ENCODE results near the gene TMEM253. TPM values are rescaled to one million over a fixed set of nuclear protein-coding genes. Genes with fewer than 3 reads are reported as not detected.

TMEM253 gene
- total and polyA plus RNA-seq, 2 donors (not counting 1 experiment from before 2014, with no cell fraction given) = 0.11 TPM; not detected in 1

DNA sequence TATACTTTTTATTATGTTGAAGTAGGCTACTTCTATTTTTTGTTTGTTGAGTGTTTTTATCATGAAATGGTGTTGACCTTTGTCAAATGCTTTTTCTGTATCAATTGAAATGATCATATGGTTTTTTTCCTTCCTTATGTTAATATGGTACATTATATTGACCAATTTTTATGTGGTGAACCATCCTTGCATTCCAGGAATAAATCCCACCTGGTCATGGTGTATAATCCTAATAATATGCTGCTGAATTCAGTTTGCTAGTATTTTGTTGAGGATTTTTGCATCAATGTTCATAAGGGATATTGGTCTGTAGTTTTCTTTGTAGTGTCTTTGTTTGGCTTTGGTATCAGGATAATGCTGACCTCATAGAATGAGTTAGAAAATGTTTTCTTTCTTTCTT is 44.6 kb downstream of the TMEM253 start:
- peaks cover 2% of the 10 kb centered on the region for H3K27me3 ChIP-seq (ENCODE audit: control insufficient read depth, insufficient read depth, low read length)
- no peak for DNase-seq (ENCODE audit: low read depth in 2 of 2)

DNA sequence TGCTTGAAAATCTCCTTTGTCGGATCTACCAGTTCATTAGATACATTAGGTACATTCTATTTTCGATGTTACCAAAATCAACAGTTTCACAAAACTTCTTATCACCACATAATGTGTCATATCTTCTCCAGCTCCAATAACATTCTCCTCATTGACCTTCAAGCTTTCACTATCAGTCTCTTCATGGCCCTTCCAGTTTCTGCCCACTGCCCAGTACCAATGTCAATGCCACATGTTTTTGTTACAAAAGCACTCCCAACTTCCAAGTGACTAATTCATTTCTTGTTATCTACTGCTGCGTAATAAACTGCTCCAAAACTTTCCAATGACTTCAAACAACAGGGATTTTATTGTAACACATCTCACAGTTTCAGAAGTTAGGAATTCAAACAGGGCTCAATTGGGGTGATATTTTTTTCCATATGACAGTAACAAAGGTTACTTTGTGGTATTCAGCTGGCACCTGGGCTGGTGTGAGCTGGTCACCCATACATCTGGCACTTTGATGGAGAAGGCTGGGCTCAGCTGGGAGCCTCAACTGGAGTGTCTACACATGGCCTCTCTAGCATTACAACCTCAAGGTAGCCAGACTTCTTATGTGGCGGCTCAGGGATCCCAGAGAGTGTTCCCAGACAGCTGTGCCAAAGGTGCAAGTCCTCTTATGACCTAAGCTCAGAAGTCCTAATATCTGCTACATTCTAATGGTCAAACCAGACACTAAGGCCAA is 48.9 kb downstream of the TMEM253 start:
- Histone ChIP-seq H3K27ac (ENCODE audit: insufficient read depth, low read length) (no peak overlapping the region), H3K9ac (ENCODE audit: insufficient read depth, low read length) (no peak overlapping the region), H3K36me3 (ENCODE audit: control insufficient read depth, insufficient read depth, low read length) (no peaks in the 10 kb centered on the region), H3K79me2 (ENCODE audit: control insufficient read depth, insufficient read depth, low read length) (no peaks in the 10 kb centered on the region), H2AFZ (ENCODE audit: low read length) (no peak overlapping the region), H3K27me3 (ENCODE audit: control insufficient read depth, insufficient read depth, low read length) (peaks cover 2% of the 10 kb centered on the region), H3K4me2 (ENCODE audit: extremely low read depth, insufficient read depth, low read length) (no peak overlapping the region), H4K20me1 (ENCODE audit: control insufficient read depth, extremely low read depth, insufficient read depth, low read length) (no peaks in the 10 kb centered on the region), H3K9me3 (ENCODE audit: control insufficient read depth, insufficient read depth, low read depth, low read length) (no peaks in the 10 kb centered on the region), H3K4me3 (replicated peaks in 1 of 4; ENCODE audit: control extremely low read depth in 1 of 4, insufficient read depth in 1 of 4, low read depth in 3 of 4, low read length in 4 of 4) (no peak overlapping the region), H3K4me1 (ENCODE audit: control insufficient read depth, extremely low read depth, insufficient read depth, low read length) (no peaks in the 10 kb centered on the region)
- TF ChIP-seq, protein P1, sequence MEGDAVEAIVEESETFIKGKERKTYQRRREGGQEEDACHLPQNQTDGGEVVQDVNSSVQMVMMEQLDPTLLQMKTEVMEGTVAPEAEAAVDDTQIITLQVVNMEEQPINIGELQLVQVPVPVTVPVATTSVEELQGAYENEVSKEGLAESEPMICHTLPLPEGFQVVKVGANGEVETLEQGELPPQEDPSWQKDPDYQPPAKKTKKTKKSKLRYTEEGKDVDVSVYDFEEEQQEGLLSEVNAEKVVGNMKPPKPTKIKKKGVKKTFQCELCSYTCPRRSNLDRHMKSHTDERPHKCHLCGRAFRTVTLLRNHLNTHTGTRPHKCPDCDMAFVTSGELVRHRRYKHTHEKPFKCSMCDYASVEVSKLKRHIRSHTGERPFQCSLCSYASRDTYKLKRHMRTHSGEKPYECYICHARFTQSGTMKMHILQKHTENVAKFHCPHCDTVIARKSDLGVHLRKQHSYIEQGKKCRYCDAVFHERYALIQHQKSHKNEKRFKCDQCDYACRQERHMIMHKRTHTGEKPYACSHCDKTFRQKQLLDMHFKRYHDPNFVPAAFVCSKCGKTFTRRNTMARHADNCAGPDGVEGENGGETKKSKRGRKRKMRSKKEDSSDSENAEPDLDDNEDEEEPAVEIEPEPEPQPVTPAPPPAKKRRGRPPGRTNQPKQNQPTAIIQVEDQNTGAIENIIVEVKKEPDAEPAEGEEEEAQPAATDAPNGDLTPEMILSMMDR (conservative IDR thresholded peaks at IDR 0.05 in 1 of 2, IDR thresholded peaks at IDR 0.05 in 1 of 2; ENCODE audit: low read depth in 1 of 2, low read length in 2 of 2) = no peak
- no peak for TF ChIP-seq EZH2 (IDR thresholded peaks at IDR 0.05; ENCODE audit: low read length, missing control alignments)
- DNase-seq (ENCODE audit: low read depth in 2 of 2) = no peak

More for the DNA sequence above, 44.6 kb downstream of the TMEM253 start:
- Histone ChIP-seq H3K4me3 (replicated peaks in 1 of 4; ENCODE audit: control extremely low read depth in 1 of 4, insufficient read depth in 1 of 4, low read depth in 3 of 4, low read length in 4 of 4) (no peak overlapping the region), H4K20me1 (ENCODE audit: control insufficient read depth, extremely low read depth, insufficient read depth, low read length) (no peaks in the 10 kb centered on the region), H3K79me2 (ENCODE audit: control insufficient read depth, insufficient read depth, low read length) (no peaks in the 10 kb centered on the region), H3K4me1 (ENCODE audit: control insufficient read depth, extremely low read depth, insufficient read depth, low read length) (no peaks in the 10 kb centered on the region), H3K9me3 (ENCODE audit: control insufficient read depth, insufficient read depth, low read depth, low read length) (no peaks in the 10 kb centered on the region), H2AFZ (ENCODE audit: low read length) (no peak overlapping the region), H3K36me3 (ENCODE audit: control insufficient read depth, insufficient read depth, low read length) (no peaks in the 10 kb centered on the region), H3K9ac (ENCODE audit: insufficient read depth, low read length) (no peak overlapping the region), H3K4me2 (ENCODE audit: extremely low read depth, insufficient read depth, low read length) (no peak overlapping the region), H3K27ac (ENCODE audit: insufficient read depth, low read length) (no peak overlapping the region)
- TF ChIP-seq, protein P1 (conservative IDR thresholded peaks at IDR 0.05 in 1 of 2, IDR thresholded peaks at IDR 0.05 in 1 of 2; ENCODE audit: low read depth in 1 of 2, low read length in 2 of 2) = no peak
- no peak for TF ChIP-seq EZH2 (IDR thresholded peaks at IDR 0.05; ENCODE audit: low read length, missing control alignments)

Other genes with a start within 250 kb of the TMEM253 start
- gene RNASE3, start 209.7 kb upstream of the TMEM253 start, total RNA-seq = not detected in 2 replicates
- not detected in 2 replicates for gene RNASE3, start 209.7 kb upstream of the TMEM253 start, polyA plus RNA-seq
- not detected in 2 replicates for gene RNASE2, start 145.6 kb upstream of the TMEM253 start, total RNA-seq
- not detected in 2 replicates for gene RNASE2, start 145.6 kb upstream of the TMEM253 start, polyA plus RNA-seq
- 28.4 and 31.6 TPM in 2 replicates for gene METTL17, start 111.1 kb upstream of the TMEM253 start, total RNA-seq
- gene METTL17, start 111.1 kb upstream of the TMEM253 start, polyA plus RNA-seq = 47.7 and 48.5 TPM in 2 replicates
- 0.17 and 0.26 TPM in 2 replicates for gene SLC39A2, start 101.8 kb upstream of the TMEM253 start, total RNA-seq
- not detected in 2 replicates for gene SLC39A2, start 101.8 kb upstream of the TMEM253 start, polyA plus RNA-seq
- gene NDRG2, start 76.0 kb upstream of the TMEM253 start, total RNA-seq = 0.50 and 1.8 TPM in 2 replicates
- gene NDRG2, start 76.0 kb upstream of the TMEM253 start, polyA plus RNA-seq = 0.32 and 0.34 TPM in 2 replicates
- gene TPPP2, start 70.8 kb upstream of the TMEM253 start, total RNA-seq = not detected in 2 replicates
- not detected in 2 replicates for gene TPPP2, start 70.8 kb upstream of the TMEM253 start, polyA plus RNA-seq
- not detected in 2 replicates for gene RNASE13, start 66.3 kb upstream of the TMEM253 start, total RNA-seq
- gene RNASE13, start 66.3 kb upstream of the TMEM253 start, polyA plus RNA-seq = not detected in 2 replicates
- gene RNASE7, start 58.7 kb upstream of the TMEM253 start, total RNA-seq = not detected in 2 replicates
- gene RNASE7, start 58.7 kb upstream of the TMEM253 start, polyA plus RNA-seq = not detected in 2 replicates
- gene RNASE8, start 43.2 kb upstream of the TMEM253 start, total RNA-seq = not detected in 2 replicates
- gene RNASE8, start 43.2 kb upstream of the TMEM253 start, polyA plus RNA-seq = not detected in 2 replicates
- gene ARHGEF40, start 30.8 kb upstream of the TMEM253 start, total RNA-seq = 23.6 and 24.7 TPM in 2 replicates
- gene ARHGEF40, start 30.8 kb upstream of the TMEM253 start, polyA plus RNA-seq = 18.2 and 34.6 TPM in 2 replicates
- 3.9 and 4.6 TPM in 2 replicates for gene ZNF219, start 2.4 kb upstream of the TMEM253 start, total RNA-seq
- gene ZNF219, start 2.4 kb upstream of the TMEM253 start, polyA plus RNA-seq = 2.2 and 2.4 TPM in 2 replicates
- not detected in 2 replicates for gene OR5AU1, start 55.0 kb downstream of the TMEM253 start, total RNA-seq
- gene OR5AU1, start 55.0 kb downstream of the TMEM253 start, polyA plus RNA-seq = not detected in 2 replicates
- gene HNRNPC, start 168.4 kb downstream of the TMEM253 start, total RNA-seq = 671 and 885 TPM in 2 replicates
- gene HNRNPC, start 168.4 kb downstream of the TMEM253 start, polyA plus RNA-seq = 543 and 766 TPM in 2 replicates
- gene RPGRIP1, start 179.0 kb downstream of the TMEM253 start, total RNA-seq = under 0.01 TPM in 1 of 2 replicates, not detected in the other
- 0.32 TPM in 1 of 2 replicates, not detected in the other for gene RPGRIP1, start 179.0 kb downstream of the TMEM253 start, polyA plus RNA-seq